Gastrocnemius medialis (tissue), 4 donors: ENCODE data around the gene NDUFC2. TPM values are rescaled to one million over a fixed set of nuclear protein-coding genes. Genes with fewer than 3 reads are reported as not detected.
"Not testable (repeated sequence)": the region's sequence is repeated elsewhere in the genome, so short reads cannot be mapped to it uniquely, and the experiment has no call there.

ENCODE experiments used
- ATAC-seq, 2 donors: fragments of 150-250 bp; one replicate each; pipeline ENCODE4 v1.9.1; 2016
- DNase-seq, 2 donors: peaks; one replicate each; pipeline ENCODE4 v3.0.0-alpha.2; 2019
- H3K27ac ChIP-seq, 4 donors: fragments of 200-600 bp; sonication (generic); 1 replicate in 1 of 4; 2 replicates in 3 of 4; pipeline ENCODE4 v1.5.1; 2016 to 2018; ENCODE audit warnings: mild to moderate bottlenecking in 2 of 4, moderate library complexity in 1 of 4
- H3K27me3 ChIP-seq, 3 donors: fragments of 200-600 bp; sonication (generic) in 2 of 3; 1 replicate in 1 of 3; 2 replicates in 2 of 3; pipeline versions ENCODE4 v1.5.1 to v1.6.0; 2016 to 2019; ENCODE audit warnings: mild to moderate bottlenecking in 1 of 3, moderate library complexity in 1 of 3
- H3K36me3 ChIP-seq, 2 donors: fragments of 200-600 bp; sonication (generic) in 1 of 2; one replicate each; pipeline ENCODE4 v1.5.1; 2017 to 2018
- H3K4me1 ChIP-seq, 2 donors: fragments of 200-600 bp; sonication (generic) in 1 of 2; one replicate each; pipeline ENCODE4 v1.5.1; 2016 to 2017; ENCODE audit warnings: mild to moderate bottlenecking in 2 of 2
- H3K4me3 ChIP-seq, 4 donors: fragments of 200-600 bp; sonication (generic) in 3 of 4; 1 replicate in 1 of 4; 2 replicates in 3 of 4; pipeline ENCODE4 v1.5.1; 2016 to 2019; ENCODE audit warnings: mild to moderate bottlenecking in 2 of 4
- H3K9me3 ChIP-seq, 3 donors: fragments of 200-600 bp; sonication (generic) in 2 of 3; 1 replicate in 1 of 3; 2 replicates in 2 of 3; pipeline ENCODE4 v1.5.1; 2016 to 2019
- CTCF ChIP-seq, 5 experiments: fragments of 450-650 bp in 3 of 5; fragments of 200-600 bp in 2 of 5; sonication (generic) in 2 of 5; IDR thresholded peaks in 4 of 5; conservative IDR thresholded peaks in 1 of 5; 1 replicate in 4 of 5; 2 replicates in 1 of 5; pipeline ENCODE4 v1.5.1; 2016 to 2019; ENCODE audit warnings: antibody characterized with exemption in 5 of 5, mild to moderate bottlenecking in 3 of 5, moderate library complexity in 3 of 5
- POLR2A ChIP-seq, 2 donors: fragments of 450-650 bp; IDR thresholded peaks; one replicate each; pipeline ENCODE4 v1.6.1; 2017; ENCODE audit warnings: antibody characterized with exemption in 2 of 2, mild to moderate bottlenecking in 2 of 2, moderate library complexity in 2 of 2
- in situ Hi-C, 4 donors: fragments of 200-750 bp; cut with MboI; loops; one replicate each; pipeline versions ENCODE4 v1.15.0 to v1.8.0; 2017; ENCODE audit warnings: low sequenced_read_pairs in 4 of 4
- intact Hi-C: fragments of 100-400 bp; cut with DNase I; formaldehyde crosslinking; loops from one replicate; pipeline ENCODE4 v1.15.1; 2023; ENCODE audit warnings: low total_unique reads
- total RNA-seq, 4 donors: library from RNA; depleted of rRNA; stranded (reverse); fragments of >200 nt; gene quantifications; one replicate each; pipeline versions ENCODE4 v1.1.0 to v1.2.3, GENCODE V29; 2016

Gene NDUFC2
- total RNA-seq, 4 donors from 2014 or later = 83.7 to 207 (median 156) TPM

- H3K4me3 ChIP-seq = no peak overlapping the region
- ATAC-seq (no peak), DNase-seq (no peak)
- intact Hi-C loops = no loop called here
- in situ Hi-C loops = no loop called here
- H3K27me3 ChIP-seq = no peaks in the 10 kb centered on the region
- peaks cover 0 to 4% of the 10 kb centered on the region in 2 donors for H3K4me1 ChIP-seq
- no peak overlapping the region for H3K27ac ChIP-seq
- no peak for TF ChIP-seq CTCF (IDR thresholded peaks at IDR 0.05 in 4 of 5, conservative IDR thresholded peaks at IDR 0.05 in 1 of 5)
- no peak for TF ChIP-seq POLR2A (IDR thresholded peaks at IDR 0.05)
- no peaks in the 10 kb centered on the region for H3K36me3 ChIP-seq
- H3K9me3 ChIP-seq = no peaks in the 10 kb centered on the region
Measured at GRCh38 chr11:78031629-78032028, 48.0 kb downstream of the NDUFC2 start.

- no peaks in the 10 kb centered on the region for H3K9me3 ChIP-seq
- intact Hi-C loops = no loop called here
- no peak overlapping the region for H3K27ac ChIP-seq
- in situ Hi-C loops = no loop called here
- H3K27me3 ChIP-seq = no peaks in the 10 kb centered on the region
- H3K4me3 ChIP-seq = no peak overlapping the region
- ATAC-seq = peak in 1 of 2 donors; percentile 44
- no peak for DNase-seq
- H3K4me1 ChIP-seq = peaks cover 0 to 4% of the 10 kb centered on the region in 2 donors
- H3K36me3 ChIP-seq = no peaks in the 10 kb centered on the region
- TF ChIP-seq POLR2A (IDR thresholded peaks at IDR 0.05) (no peak), CTCF (IDR thresholded peaks at IDR 0.05 in 4 of 5, conservative IDR thresholded peaks at IDR 0.05 in 1 of 5) (no peak)
Measured at GRCh38 chr11:78030429-78031325, 49.0 kb downstream of the NDUFC2 start.

GRCh38 chr11:78028423-78028822 lies 51.2 kb downstream of the NDUFC2 start:
- H3K27ac ChIP-seq, H3K4me1 ChIP-seq, H3K36me3 ChIP-seq, H3K27me3 ChIP-seq, in situ Hi-C loops, H3K4me3 ChIP-seq, DNase-seq, intact Hi-C loops, H3K9me3 ChIP-seq, ATAC-seq: not testable (repeated sequence)

- DNase-seq (no peak), ATAC-seq (no peak)
- Histone ChIP-seq H3K36me3 (no peaks in the 10 kb centered on the region), H3K27ac (no peak overlapping the region), H3K4me3 (no peak overlapping the region), H3K4me1 (peaks cover 0 to 4% of the 10 kb centered on the region in 2 donors), H3K27me3 (peaks cover 0 to 1% (median 0%) of the 10 kb centered on the region in 3 donors), H3K9me3 (no peaks in the 10 kb centered on the region)
- TF ChIP-seq POLR2A (IDR thresholded peaks at IDR 0.05) (no peak), CTCF (IDR thresholded peaks at IDR 0.05 in 4 of 5, conservative IDR thresholded peaks at IDR 0.05 in 1 of 5) (no peak)
- in situ Hi-C loops = no loop called here
- intact Hi-C loops = no loop called here
Measured at GRCh38 chr11:78027759-78028158, 51.9 kb downstream of the NDUFC2 start.

- no peaks in the 10 kb centered on the region for H3K36me3 ChIP-seq
- no peaks in the 10 kb centered on the region for H3K9me3 ChIP-seq
- H3K4me1 ChIP-seq = no peaks in the 10 kb centered on the region
- H3K27me3 ChIP-seq = peaks cover 0 to 4% (median 0%) of the 10 kb centered on the region in 3 donors
- H3K4me3 ChIP-seq = no peak overlapping the region
- intact Hi-C loops (no loop called here), in situ Hi-C loops (no loop called here)
- no peak overlapping the region for H3K27ac ChIP-seq
- DNase-seq (no peak), ATAC-seq (no peak)
- TF ChIP-seq POLR2A (IDR thresholded peaks at IDR 0.05) (no peak), CTCF (IDR thresholded peaks at IDR 0.05 in 4 of 5, conservative IDR thresholded peaks at IDR 0.05 in 1 of 5) (no peak)
Measured at GRCh38 chr11:78025378-78025777, 54.3 kb downstream of the NDUFC2 start.
